ENCODE results near the gene LAPTM4A. TPM values are rescaled to one million over a fixed set of nuclear protein-coding genes. Genes with fewer than 3 reads are reported as not detected.

Gene LAPTM4A
- total RNA-seq, 2 experiments from 2014 or later, result 8.4 to 26.2 TPM

- Histone ChIP-seq H3K4me3 (ENCODE audit: low read depth, low read length, poor library complexity, severe bottlenecking) (no peak overlapping the region), H3K9me2 (ENCODE audit: insufficient read depth, low read length) (no peaks in the 10 kb centered on the region), H3K4me2 (ENCODE audit: low read length) (no peak overlapping the region), H3K27ac (ENCODE audit: low read depth, low read length, poor library complexity, severe bottlenecking) (no peak overlapping the region), H3K79me2 (ENCODE audit: insufficient read depth, low read depth, low read length) (no peaks in the 10 kb centered on the region), H4K20me1 (ENCODE audit: insufficient read depth, low read length) (no peaks in the 10 kb centered on the region), H3K4me1 (ENCODE audit: insufficient read depth, low read length, poor library complexity, severe bottlenecking) (no peaks in the 10 kb centered on the region), H3K9me3 (ENCODE audit: low read length) (no peaks in the 10 kb centered on the region), H2AFZ (ENCODE audit: low read length) (no peak overlapping the region), H3K36me3 (ENCODE audit: insufficient read depth, low read length) (no peaks in the 10 kb centered on the region)
- no peak for DNase-seq (ENCODE audit: low spot score)
- CTCF ChIA-PET (ENCODE audit: unreplicated experiment), result no interaction called here
- no TSS peak for BruUV-seq (replicated peaks)
- TF ChIP-seq CTCF (conservative IDR thresholded peaks at IDR 0.05; ENCODE audit: low read length) (no peak), EZH2phosphoT487 (IDR thresholded peaks at IDR 0.05; ENCODE audit: borderline replicate concordance, low read depth, low read length) (no peak)
- POLR2A ChIA-PET, result no interaction called here
- intact Hi-C loops (cut with micrococcal nuclease; ENCODE audit: unreplicated experiment), result no loop called here
These were observed 39.5 kb downstream of the LAPTM4A start for GRCh38 chr2:20012032-20012281.

DNA sequence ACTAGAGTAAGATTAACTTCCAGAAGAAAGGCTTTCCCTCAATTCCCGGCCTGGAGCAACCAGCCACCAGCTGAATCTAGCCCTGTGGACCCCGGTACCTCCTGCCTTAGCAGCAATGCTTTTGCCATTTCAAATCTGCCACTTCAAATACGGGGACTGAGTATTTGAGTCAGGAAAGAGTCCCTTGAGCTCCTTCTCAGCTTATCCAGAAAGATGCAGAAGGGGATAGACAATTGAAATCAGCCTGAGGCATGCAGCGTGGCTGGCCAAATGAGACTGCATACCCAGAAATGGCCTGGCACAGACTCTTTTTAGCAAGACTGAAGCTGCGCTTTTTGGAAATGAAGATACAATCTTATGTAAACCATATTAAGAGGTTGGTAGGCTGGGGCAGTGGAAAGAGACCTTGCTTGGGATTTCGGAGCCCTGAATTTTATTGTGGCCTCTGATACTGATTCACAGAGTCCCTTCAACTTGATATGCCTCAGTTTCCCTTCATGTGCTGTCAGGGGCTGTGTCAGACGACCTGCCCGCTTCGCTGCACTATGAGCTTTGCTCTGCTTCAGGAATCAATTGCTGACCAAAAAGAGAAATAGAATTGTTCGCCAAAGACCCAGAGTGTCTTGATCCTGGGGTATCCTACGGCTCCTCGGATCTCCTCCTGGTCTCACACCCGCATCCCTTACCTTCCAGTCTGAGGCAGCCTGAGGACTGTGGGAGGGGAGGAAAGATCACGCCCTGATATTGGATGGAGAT is 40.0 kb downstream of the LAPTM4A start:
- no peak for TF ChIP-seq CTCF (conservative IDR thresholded peaks at IDR 0.05; ENCODE audit: low read length)
- TF ChIP-seq EZH2phosphoT487 (IDR thresholded peaks at IDR 0.05; ENCODE audit: borderline replicate concordance, low read depth, low read length), result no peak
- no peaks in the 10 kb centered on the region for H3K9me3 ChIP-seq (ENCODE audit: low read length)
- intact Hi-C loops (cut with micrococcal nuclease; ENCODE audit: unreplicated experiment), result no loop called here
- no peaks in the 10 kb centered on the region for H3K4me1 ChIP-seq (ENCODE audit: insufficient read depth, low read length, poor library complexity, severe bottlenecking)
- H3K4me2 ChIP-seq (ENCODE audit: low read length), result no peak overlapping the region
- no peak overlapping the region for H3K27ac ChIP-seq (ENCODE audit: low read depth, low read length, poor library complexity, severe bottlenecking)
- H3K9me2 ChIP-seq (ENCODE audit: insufficient read depth, low read length), result no peaks in the 10 kb centered on the region
- H2AFZ ChIP-seq (ENCODE audit: low read length), result no peak overlapping the region
- CTCF ChIA-PET (ENCODE audit: unreplicated experiment), result no interaction called here
- H3K36me3 ChIP-seq (ENCODE audit: insufficient read depth, low read length), result no peaks in the 10 kb centered on the region
- H4K20me1 ChIP-seq (ENCODE audit: insufficient read depth, low read length), result no peaks in the 10 kb centered on the region
- BruUV-seq (replicated peaks), result no TSS peak
- H3K79me2 ChIP-seq (ENCODE audit: insufficient read depth, low read depth, low read length), result no peaks in the 10 kb centered on the region
- POLR2A ChIA-PET, result no interaction called here
- no peak for DNase-seq (ENCODE audit: low spot score)
- no peak overlapping the region for H3K4me3 ChIP-seq (ENCODE audit: low read depth, low read length, poor library complexity, severe bottlenecking)

DNA sequence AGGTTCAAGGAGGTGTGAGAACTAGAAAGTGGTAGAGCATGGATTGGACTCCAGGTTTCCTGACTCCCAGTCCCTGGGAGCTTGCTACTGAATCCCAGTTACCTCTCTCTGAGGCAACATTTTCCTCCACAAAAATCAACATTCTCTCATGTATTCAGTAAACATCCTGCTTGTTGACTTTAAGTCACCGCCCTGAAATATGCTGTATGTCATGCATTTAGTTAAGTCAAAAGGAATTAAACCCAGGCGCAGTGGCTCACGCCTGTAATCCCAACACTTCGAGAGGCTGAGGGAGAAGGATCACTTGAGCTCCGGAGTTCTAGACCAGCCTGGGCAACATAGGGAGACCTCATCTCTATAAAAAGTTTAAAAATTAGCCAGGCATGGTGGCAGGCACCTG is 42.7 kb downstream of the LAPTM4A start:
- CTCF ChIA-PET (ENCODE audit: unreplicated experiment), result no interaction called here
- Histone ChIP-seq H3K79me2 (ENCODE audit: insufficient read depth, low read depth, low read length) (no peaks in the 10 kb centered on the region), H3K36me3 (ENCODE audit: insufficient read depth, low read length) (no peaks in the 10 kb centered on the region), H3K4me1 (ENCODE audit: insufficient read depth, low read length, poor library complexity, severe bottlenecking) (no peaks in the 10 kb centered on the region), H3K27ac (ENCODE audit: low read depth, low read length, poor library complexity, severe bottlenecking) (no peak overlapping the region), H3K9me2 (ENCODE audit: insufficient read depth, low read length) (no peaks in the 10 kb centered on the region), H3K9me3 (ENCODE audit: low read length) (no peaks in the 10 kb centered on the region), H3K4me2 (ENCODE audit: low read length) (no peak overlapping the region), H3K4me3 (ENCODE audit: low read depth, low read length, poor library complexity, severe bottlenecking) (no peak overlapping the region), H2AFZ (ENCODE audit: low read length) (no peak overlapping the region), H4K20me1 (ENCODE audit: insufficient read depth, low read length) (no peaks in the 10 kb centered on the region)
- TF ChIP-seq CTCF (conservative IDR thresholded peaks at IDR 0.05; ENCODE audit: low read length) (no peak), EZH2phosphoT487 (IDR thresholded peaks at IDR 0.05; ENCODE audit: borderline replicate concordance, low read depth, low read length) (no peak)
- DNase-seq (ENCODE audit: low spot score), result no peak
- no TSS peak for BruUV-seq (replicated peaks)
- POLR2A ChIA-PET, result no interaction called here
- intact Hi-C loops (cut with micrococcal nuclease; ENCODE audit: unreplicated experiment), result no loop called here

Data from OCI-LY7 (cell line).